Stimulated activated CD4-positive, alpha-beta T cell treated with anti-CD3 and anti-CD28 coated beads, TNF-alpha, amount 100 ng/mL, for 24 hours (primary cell): ENCODE results near the gene ATP13A5.
A peak's percentile ranks its signal among the peaks of the same experiment; 100 is the strongest.

Source experiments
- DNase-seq, 3 experiments: peaks; one replicate each; pipeline ENCODE4 v3.0.0-alpha.2; 2020; ENCODE audit warnings: low read depth in 3 of 3

The ATP13A5 gene

DNA sequence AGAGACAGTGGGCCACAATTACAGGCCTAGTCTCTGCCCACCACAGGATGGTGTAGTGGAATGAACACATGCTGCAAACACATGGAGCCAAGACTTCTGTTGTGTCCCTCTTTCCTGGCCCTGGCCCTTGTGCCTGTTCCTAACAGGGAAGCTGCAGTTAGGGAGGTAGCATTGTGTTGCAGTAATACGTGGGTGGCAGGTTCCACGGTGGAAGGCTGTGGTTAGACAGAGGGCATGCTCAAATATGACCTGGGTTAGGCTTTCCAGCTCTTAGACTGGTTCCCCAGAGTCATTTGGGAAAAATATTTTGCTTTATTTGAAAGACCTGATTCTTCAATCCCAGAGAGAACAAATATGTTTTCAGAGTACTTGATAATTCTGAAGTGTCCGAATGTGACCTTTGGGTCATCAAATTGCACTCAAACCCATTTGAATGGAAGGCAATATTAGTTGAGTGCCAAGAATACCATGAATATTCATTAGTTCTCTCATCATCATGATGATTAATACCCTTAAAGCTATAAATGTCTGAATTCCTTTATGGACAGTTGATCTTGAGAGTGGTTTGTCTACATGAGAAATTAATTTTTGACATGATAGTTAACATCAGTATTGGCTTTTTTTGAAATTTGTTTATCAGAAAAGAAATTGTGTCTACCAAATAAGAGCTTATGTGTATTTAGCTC lies 109.1 kb downstream of the ATP13A5 start:
- no peak for DNase-seq

DNA sequence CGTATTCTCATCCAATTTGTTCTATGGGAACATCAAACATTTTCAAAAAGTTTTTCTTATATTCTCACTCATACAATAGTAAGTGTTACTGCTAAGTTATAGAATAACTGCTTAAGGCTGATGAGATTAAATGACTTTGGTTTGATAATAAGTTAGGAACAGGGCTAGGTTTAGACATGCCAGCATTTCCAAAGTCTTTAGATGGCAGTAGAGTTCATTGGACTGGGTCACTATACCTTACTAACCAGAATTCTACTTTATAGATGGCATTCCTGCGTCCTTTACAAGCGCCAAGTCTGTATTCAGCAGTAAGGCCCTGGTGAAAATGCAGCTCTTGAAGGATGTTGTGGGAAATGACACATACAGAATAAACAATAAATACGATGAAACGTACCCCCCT lies 115.8 kb downstream of the ATP13A5 start:
- no peak for DNase-seq

DNA sequence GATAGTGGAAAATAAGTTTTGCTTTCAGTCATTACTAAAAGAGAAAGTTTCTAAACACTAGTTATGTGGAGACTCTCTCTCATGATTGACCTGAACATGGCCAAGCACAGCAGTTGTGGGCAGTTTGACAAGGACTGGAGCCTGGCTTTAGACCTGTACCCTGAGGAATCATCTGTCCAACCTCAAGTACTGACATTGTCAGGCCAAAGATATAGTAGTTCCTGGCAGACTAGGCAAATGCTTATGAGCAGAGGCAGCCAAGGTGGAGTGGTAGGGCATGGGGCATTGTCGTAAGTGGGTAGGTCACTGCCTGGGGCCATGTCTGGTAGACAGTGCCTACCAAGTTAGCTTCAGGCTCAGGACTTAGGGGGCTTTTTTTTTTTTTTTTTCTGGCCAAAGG lies 116.6 kb downstream of the ATP13A5 start:
- no peak for DNase-seq

DNA sequence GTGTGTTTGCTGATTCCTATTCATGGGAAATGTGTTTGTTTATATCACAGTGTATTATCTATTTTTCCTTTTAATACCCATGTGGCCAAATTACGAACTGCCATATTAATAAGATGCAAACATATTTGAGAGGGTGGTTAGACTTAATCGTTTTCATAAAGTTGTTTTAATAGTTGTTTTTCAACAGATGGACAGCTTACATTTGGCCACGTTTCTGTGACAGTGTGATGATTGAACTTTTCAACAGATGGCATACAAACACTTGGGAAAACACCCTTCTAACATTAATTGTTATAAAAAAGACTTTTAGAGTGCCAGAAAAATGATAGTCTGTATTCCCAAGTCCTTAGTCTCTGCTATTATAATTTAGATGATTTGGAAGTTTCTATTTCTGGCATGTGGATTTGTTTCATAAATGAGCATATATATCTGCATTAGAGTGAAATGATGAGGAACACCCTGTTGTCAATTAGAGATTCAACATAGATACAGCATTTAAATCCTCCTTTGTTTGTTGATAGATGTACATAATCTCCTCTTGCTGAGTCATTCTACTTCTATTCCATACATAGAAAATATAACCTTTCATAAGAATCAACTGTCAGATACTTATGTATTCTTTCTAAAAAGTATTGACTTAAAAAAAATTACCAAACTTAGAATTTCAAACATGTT lies 124.4 kb downstream of the ATP13A5 start:
- no peak for DNase-seq

DNA sequence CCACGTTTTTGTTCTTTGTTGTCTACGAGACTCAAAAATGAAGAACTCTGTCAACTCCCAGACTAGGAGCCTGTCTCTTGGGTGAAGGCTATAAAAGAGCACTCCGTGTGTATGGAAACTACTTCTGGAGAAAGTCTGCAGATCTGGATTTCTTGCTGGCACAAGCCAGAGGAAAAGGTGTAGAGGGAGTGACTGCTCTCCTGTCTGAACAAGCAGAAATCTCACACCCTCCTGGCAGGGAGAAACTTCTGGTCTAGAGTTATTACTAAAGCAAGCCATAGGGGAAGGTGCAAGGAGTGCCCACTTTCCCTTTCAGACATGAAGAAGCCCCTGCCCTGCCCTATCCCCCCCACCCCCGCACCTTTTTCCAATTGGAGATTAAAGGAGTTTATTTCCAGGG lies 128.1 kb downstream of the ATP13A5 start:
- DNase-seq: no peak

DNA sequence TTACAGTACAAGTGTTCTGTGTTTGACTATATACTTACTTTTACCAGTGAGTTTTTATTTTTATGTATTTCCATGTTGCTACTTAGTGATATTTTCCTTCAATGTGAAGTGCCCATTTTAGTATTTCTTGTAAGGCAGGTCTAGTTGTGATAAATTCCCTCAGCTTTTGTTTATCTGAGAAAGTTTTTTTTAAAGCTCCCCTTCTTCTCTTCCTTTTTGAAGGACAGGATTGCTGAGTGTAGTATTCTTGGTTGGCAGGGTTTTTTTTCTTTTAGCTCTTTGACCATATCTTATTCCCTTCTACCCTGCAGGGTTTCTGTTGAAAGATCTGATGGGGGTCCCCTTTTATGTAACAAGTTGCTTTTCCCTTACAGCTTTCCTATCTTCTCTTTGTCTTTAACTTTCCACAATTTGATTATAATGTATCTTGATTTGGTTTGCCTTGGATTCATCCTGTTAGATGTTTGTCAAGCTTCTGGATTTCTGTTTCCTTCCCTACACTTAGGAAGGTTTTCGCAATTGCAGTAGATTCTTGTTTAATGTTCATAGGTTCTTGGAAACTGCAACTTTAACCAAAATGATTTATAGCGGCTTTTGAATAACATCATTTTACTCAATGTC lies 129.6 kb downstream of the ATP13A5 start:
- no peak for DNase-seq

DNA sequence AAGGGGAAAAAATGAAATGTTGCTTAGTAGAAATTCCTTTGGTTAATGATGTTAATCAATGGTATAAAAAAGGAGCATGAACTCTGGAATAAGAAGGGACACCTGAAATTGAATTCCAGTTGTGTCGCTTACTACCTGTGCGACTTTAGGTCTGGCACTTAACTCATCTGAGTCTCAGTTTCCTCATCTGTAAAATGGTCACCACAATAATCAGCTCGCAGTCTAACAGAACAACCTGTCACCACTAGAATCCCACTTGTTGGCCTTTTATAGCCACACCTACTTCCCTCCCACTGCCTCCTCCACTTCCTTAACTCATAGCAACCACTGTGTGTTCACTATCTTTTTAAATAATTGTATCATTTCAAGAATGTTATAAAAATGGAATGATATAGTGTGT lies 135.0 kb downstream of the ATP13A5 start:
- no peak for DNase-seq

DNA sequence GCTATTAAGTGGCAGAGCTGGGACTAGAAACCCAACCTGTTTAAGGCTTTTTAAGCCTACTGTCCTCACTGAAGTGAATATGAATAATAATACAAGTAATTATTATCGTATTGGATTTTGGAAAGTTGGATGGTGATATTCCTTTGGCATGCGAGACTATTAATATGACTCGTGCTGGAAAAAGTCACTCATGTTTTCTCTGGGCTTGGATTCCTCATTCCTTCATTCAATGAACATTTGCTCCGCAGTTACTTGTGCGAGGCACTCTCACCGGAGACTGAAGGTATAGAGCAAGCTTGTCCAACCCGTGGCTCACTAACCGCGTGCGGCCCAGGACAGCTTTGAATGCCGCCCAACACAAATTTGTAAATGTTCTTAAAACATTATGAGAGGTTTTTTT lies 136.8 kb downstream of the ATP13A5 start:
- DNase-seq: no peak

DNA sequence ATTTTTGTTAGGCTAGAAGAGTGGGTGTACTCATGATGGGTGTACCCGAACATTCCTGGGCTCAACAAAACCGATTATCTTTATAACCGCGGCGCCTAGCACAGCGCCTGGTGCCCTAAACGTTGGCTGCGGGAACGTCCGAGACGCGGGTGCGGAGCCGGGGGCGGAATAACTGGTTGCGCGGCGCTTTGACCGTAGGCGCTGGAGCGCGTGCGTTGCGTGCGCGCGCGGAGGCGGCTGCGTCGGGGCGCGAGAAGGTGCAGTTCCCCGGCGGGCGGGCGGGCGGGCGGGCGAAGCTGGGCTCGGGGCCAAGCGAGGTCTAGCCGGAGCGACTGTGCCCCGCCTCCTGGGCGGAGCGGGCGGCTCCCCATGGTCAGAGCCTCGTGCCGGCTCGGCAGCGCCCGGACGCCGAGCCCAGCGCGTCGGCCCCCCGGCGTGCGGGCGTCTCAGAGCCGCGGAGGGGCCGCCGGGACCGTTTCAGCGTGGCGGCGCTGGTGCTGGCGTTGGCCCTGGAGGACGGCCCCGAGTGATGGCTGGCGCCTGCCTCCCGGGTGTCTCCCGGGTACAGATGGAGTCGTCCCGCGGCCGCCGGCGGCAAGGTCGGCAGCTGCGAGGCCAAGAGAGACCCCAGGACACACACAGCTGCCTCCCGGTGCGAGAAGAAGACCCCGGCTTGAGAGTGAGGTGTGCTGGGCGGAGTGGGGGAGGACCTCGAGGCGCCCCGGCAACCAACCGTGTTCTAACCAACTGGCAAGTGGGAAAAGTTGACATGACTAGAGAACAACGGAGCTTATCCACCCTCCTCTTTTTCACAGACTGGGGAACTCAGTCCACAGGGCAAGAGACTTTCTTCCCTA lies 137.5 kb downstream of the ATP13A5 start, which contains the start of gene PLAAT1:
Gene PLAAT1 (plus strand): TSS at position 373 of the 857 bp plus-strand sequence. CDS start 14,429 bp downstream, outside the sequence.
- DNase-seq: peak in 1 of 3 experiments; percentile 38

DNA sequence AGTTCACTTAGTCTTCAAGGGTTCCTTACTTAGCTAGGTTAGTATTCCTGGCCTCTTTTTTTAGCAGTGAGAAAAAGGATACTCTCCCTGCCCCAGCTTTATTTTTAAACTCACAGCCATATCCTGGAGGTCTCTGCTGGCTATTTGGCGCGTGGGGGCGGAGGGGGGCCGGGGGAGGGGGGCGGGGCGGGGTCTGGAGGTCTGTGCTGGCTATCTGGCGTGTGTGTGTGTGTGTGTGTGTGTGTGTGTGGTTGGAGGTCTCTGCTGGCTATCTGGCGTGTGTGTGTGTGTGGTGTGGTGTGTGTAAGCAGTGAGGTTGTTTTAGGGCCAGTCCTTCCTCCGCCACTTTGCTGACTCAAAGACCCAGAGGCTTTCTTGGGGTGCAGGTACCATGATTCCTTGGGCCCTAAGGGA lies 138.1 kb downstream of the ATP13A5 start:
- DNase-seq: no peak

DNA sequence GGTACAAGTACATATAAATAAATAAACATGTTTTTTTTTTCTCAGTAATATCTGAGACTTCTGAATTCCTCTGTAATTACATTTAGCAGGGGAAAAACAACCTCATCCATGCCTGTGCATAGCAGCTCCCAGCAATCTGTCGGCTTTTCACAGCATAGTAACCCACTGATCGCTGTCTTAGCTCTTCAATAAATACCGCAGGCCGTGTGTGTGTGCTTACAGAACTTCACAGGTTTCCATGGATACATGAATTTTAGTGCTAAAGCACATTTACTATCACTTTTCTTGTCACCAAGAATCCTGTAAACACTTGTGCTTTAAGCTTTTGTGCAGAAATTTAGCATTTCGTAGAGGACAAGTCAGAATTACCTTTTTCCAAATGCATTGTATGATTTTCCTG lies 141.5 kb downstream of the ATP13A5 start:
- DNase-seq: no peak

DNA sequence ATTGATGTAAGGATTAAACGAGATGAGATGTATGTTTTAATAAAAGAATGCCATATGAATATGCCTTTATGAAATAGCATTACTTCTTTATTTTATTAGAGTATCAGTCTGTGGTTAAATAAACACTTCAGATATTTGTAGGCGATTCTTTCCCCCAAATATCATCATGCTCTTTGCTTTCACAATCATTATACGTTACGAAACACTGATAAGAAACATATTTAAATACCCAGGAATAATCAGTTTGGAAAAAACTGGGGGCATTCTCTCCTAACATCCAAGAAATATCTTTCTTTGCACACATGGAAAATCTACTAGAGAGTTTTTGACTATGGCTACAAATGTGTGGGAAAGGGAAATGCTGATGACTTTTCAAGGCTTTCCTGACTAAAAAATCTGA lies 142.0 kb downstream of the ATP13A5 start:
- DNase-seq: no peak

DNA sequence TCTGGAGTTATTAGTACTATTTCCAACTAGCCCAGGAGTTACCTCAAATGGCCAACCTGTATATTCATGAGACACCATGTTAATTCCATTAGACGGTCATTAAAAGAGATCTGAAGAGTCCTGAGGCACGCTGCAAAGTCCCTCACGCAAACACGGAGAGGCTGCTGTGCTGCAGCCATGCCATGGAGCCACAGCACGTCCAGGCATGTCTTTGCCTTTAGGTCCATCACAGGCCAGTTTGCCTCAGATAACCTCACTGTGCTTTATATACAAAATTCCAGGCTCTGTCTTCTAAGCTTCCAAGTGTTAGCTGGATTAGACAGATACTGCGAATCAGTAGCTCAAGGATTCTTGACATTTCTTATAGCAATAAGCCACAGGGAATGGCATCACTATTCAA lies 147.4 kb downstream of the ATP13A5 start:
- no peak for DNase-seq

DNA sequence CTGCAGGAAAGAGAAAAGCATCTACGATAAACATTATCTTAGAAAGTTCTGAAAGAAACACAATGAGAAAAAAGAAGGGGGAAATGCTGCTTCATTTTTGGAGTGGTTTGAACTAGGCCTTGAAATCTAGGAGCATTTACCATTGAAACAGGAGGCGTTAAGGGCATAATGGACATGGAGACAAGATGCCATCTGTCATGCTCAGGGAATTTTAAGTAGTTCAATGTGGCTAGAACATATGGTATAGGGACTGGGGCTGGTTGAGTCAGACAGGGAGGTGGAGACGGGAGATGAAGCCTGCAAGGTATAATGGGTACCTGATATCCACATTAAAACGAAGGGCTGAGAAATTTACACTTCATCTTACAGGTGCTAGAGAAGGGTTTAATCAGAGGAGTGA lies 147.9 kb downstream of the ATP13A5 start:
- DNase-seq: no peak

DNA sequence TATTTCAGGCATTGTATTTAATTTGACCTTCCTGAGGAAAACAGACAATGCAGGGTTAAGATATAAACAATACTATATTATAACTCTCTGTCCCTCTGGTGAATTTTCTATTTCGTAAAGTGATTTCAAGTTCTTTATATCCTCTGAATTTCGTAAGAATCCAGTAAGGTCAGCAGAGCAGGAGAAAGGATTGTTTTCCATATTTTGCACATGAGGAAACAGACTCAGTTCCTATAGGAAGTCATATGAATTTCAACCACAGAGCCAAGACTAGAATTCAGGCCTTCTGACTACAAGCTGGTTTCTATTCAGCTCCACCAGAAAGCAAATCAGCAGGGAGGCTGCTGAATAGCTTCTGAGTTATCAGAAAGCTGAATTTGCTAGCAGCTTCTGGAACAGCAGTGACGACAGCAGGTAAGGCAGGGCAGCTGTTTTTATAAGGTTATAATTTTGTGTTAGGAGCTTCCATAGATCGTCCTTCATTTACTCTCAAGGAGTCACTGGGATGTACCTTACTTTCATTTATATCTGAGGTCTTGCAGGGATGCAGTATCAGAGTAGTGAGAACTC lies 148.6 kb downstream of the ATP13A5 start:
- no peak for DNase-seq

DNA sequence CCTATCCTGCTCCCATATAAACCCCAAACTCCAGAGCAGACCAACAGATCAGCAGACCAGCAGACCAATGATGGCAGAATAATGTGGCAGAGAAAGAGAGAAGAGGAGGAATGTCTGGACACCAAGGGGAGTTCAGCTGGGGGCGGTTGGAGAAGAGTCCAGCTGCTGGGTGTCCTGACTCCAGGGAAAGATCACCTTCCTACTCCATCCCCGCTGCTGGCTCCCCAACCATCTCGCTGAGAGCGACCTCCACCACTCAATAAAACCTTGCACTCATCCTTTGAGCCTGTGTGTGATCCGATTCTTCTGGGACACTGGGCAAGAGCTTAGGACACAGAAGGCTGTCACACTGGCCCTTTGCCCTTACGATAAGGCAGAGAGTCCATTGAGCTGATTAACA lies 150.3 kb downstream of the ATP13A5 start:
- no peak for DNase-seq

DNA sequence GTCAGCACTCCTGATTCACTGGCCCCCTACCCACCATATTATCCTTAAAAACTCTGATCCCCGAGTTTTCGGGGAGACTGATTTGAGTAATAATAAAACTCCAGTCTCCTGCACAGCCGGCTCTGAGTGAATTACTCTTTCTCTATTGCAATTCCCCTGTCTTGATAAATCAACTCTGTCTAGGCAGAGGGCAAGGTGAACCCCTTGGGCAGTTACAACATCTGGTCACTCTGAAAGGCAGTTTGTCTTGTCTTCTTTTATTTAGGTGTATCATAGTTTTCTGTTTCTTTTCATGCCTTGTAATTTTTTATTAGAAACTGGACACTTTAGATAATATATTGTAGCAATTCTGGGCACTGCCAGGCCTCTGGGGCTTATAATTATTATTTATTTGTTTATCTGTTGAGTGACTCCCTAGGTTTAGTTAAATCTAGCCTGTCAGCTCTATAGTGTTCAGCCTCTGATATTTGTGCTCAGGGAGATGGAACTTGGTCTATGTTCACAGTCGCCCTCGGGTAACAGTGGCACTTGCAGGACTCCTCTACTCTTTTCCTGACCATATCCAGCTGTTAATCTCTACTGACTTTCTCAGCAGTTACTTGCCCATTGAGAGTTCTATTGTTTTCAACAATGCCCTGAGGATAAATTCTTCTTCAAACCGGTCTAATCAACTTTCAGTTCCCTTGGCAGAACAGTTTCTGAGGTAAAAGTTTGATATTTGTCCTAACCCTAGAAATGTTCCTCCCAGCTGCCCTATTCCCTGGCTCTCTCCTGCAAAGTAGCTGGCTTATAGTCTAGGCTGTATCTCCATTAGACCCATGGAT lies 153.0 kb downstream of the ATP13A5 start:
- DNase-seq: no peak
